ENCODE results near the gene TRERF1.

TRERF1 gene

DNA sequence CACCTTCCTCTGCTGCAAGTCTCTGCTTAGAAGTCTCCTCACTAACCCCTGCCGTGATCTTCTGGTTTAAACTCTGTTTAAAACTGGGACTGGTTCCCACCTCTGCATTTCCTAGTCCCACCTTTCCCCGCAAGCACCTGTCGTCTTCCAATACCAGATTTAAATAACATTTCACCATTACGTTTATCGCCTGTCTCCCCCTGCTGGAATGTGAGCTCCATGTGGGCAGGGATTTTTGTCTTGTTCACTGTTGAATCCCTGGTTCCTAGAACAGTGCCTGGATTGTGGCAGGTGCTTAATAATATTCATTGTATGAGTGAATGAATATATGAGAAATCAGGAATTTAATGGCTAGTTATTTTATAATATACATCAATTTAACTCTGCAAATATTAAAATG, 275.9 kb downstream of the TRERF1 start:
- no peak for DNase-seq
